ENCODE measurements around the gene CSF3R.

GRCh38 chr1:36457691-36458090 lies 25.0 kb downstream of the CSF3R start:
- TF ChIP-seq CTCF (IDR thresholded peaks at IDR 0.05; ENCODE audit: poor library complexity) (no peak), EZH2 (IDR thresholded peaks at IDR 0.05; ENCODE audit: borderline replicate concordance) (no peak)

Measured in hepatocyte (in vitro differentiated cells).